ENCODE measurements around the gene KCNIP3. TPM values are rescaled to one million over a fixed set of nuclear protein-coding genes. Genes with fewer than 3 reads are reported as not detected.

Gene KCNIP3
- total and polyA plus RNA-seq, 4 donors = 0.26 to 1.1 (median 0.62) TPM

DNA sequence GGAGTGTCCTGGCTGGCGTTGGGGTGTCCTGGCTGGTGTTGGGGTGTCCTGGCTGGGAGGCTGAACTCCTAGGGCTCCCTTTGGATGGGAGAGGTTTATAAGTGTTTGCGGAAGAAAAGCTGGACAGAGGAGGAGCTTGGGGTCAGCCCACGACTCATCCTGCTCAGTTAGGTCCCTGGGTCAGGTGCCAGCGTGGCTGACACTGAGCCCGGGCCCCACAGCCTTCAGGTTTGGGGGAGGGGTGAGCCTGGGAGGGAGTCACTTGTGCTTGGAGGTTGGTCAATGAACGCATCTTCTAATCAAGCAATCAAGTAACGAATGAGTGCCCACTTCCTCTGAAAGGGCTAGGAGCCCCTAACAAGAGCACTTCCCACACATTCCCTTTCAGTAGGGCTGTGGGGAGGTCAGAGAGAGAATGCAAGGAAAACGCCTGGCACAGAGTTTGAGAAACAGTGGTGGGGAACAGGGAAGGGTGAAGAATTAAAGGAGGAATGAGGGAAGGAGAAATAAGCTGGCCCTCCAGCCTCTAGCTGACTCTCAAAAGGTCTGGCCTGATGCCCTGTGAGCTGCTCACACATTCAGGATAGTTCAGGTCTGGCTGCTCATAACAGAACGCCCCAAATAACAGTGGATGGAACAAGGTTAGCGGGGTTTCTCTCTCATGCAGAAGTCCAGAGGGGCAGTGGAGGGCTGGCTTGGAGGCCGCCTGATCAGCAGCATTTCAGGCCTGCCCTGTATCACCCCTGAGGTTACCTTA is 670 bp downstream of the KCNIP3 start:
- Histone ChIP-seq H3K27me3 (ENCODE audit: control insufficient read depth in 4 of 4, insufficient read depth in 4 of 4, low read length in 3 of 4) (no peaks in the 10 kb centered on the region), H3K9me3 (ENCODE audit: control insufficient read depth in 4 of 4, low read length in 3 of 4) (no peaks in the 10 kb centered on the region), H3K9ac (ENCODE audit: low read depth in 1 of 2, low read length in 2 of 2) (no peak overlapping the region), H3K27ac (ENCODE audit: low read depth in 1 of 2, low read length in 2 of 2) (no peak overlapping the region), H3K36me3 (ENCODE audit: control insufficient read depth in 4 of 4, insufficient read depth in 3 of 4, low read depth in 1 of 4, low read length in 3 of 4) (no peaks in the 10 kb centered on the region), H3K4me3 (ENCODE audit: low read depth in 1 of 3, low read length in 3 of 3) (no peak overlapping the region), H3K4me1 (ENCODE audit: control insufficient read depth in 4 of 4, insufficient read depth in 4 of 4, low read length in 3 of 4) (peaks cover 0 to 3% (median 0%) of the 10 kb centered on the region in 4 donors)
- TF ChIP-seq FOXA2 (IDR thresholded peaks at IDR 0.05) (no peak), HNF4G (IDR thresholded peaks at IDR 0.05) (no peak), FOXA1 (IDR thresholded peaks at IDR 0.05) (no peak), TAF1 (conservative IDR thresholded peaks at IDR 0.05) (no peak), NR2F2 (IDR thresholded peaks at IDR 0.05) (no peak), GABPA (IDR thresholded peaks at IDR 0.05 in 1 of 2, conservative IDR thresholded peaks at IDR 0.05 in 1 of 2) (no peak), YY1 (IDR thresholded peaks at IDR 0.05) (no peak), SP1 (IDR thresholded peaks at IDR 0.05) (no peak), HNF4A (conservative IDR thresholded peaks at IDR 0.05) (no peak), RAD21 (IDR thresholded peaks at IDR 0.05) (no peak), RXRA (IDR thresholded peaks at IDR 0.05) (no peak), JUND (IDR thresholded peaks at IDR 0.05) (no peak), EGR1 (IDR thresholded peaks at IDR 0.05; ENCODE audit: low read depth in 2 of 2) (no peak)
- TF ChIP-seq, protein P1, sequence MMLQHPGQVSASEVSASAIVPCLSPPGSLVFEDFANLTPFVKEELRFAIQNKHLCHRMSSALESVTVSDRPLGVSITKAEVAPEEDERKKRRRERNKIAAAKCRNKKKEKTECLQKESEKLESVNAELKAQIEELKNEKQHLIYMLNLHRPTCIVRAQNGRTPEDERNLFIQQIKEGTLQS (IDR thresholded peaks at IDR 0.05) = no peak
- TF ChIP-seq, protein P2, sequence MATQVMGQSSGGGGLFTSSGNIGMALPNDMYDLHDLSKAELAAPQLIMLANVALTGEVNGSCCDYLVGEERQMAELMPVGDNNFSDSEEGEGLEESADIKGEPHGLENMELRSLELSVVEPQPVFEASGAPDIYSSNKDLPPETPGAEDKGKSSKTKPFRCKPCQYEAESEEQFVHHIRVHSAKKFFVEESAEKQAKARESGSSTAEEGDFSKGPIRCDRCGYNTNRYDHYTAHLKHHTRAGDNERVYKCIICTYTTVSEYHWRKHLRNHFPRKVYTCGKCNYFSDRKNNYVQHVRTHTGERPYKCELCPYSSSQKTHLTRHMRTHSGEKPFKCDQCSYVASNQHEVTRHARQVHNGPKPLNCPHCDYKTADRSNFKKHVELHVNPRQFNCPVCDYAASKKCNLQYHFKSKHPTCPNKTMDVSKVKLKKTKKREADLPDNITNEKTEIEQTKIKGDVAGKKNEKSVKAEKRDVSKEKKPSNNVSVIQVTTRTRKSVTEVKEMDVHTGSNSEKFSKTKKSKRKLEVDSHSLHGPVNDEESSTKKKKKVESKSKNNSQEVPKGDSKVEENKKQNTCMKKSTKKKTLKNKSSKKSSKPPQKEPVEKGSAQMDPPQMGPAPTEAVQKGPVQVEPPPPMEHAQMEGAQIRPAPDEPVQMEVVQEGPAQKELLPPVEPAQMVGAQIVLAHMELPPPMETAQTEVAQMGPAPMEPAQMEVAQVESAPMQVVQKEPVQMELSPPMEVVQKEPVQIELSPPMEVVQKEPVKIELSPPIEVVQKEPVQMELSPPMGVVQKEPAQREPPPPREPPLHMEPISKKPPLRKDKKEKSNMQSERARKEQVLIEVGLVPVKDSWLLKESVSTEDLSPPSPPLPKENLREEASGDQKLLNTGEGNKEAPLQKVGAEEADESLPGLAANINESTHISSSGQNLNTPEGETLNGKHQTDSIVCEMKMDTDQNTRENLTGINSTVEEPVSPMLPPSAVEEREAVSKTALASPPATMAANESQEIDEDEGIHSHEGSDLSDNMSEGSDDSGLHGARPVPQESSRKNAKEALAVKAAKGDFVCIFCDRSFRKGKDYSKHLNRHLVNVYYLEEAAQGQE (IDR thresholded peaks at IDR 0.05) = no peak
- TF ChIP-seq, protein P3, sequence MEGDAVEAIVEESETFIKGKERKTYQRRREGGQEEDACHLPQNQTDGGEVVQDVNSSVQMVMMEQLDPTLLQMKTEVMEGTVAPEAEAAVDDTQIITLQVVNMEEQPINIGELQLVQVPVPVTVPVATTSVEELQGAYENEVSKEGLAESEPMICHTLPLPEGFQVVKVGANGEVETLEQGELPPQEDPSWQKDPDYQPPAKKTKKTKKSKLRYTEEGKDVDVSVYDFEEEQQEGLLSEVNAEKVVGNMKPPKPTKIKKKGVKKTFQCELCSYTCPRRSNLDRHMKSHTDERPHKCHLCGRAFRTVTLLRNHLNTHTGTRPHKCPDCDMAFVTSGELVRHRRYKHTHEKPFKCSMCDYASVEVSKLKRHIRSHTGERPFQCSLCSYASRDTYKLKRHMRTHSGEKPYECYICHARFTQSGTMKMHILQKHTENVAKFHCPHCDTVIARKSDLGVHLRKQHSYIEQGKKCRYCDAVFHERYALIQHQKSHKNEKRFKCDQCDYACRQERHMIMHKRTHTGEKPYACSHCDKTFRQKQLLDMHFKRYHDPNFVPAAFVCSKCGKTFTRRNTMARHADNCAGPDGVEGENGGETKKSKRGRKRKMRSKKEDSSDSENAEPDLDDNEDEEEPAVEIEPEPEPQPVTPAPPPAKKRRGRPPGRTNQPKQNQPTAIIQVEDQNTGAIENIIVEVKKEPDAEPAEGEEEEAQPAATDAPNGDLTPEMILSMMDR (IDR thresholded peaks at IDR 0.05; ENCODE audit: low read depth, low read length, missing input control) = no peak
- TF ChIP-seq, protein P4, sequence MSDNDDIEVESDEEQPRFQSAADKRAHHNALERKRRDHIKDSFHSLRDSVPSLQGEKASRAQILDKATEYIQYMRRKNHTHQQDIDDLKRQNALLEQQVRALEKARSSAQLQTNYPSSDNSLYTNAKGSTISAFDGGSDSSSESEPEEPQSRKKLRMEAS (IDR thresholded peaks at IDR 0.05) = no peak
- TF ChIP-seq, protein P5, sequence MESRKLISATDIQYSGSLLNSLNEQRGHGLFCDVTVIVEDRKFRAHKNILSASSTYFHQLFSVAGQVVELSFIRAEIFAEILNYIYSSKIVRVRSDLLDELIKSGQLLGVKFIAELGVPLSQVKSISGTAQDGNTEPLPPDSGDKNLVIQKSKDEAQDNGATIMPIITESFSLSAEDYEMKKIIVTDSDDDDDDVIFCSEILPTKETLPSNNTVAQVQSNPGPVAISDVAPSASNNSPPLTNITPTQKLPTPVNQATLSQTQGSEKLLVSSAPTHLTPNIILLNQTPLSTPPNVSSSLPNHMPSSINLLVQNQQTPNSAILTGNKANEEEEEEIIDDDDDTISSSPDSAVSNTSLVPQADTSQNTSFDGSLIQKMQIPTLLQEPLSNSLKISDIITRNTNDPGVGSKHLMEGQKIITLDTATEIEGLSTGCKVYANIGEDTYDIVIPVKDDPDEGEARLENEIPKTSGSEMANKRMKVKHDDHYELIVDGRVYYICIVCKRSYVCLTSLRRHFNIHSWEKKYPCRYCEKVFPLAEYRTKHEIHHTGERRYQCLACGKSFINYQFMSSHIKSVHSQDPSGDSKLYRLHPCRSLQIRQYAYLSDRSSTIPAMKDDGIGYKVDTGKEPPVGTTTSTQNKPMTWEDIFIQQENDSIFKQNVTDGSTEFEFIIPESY (IDR thresholded peaks at IDR 0.05) = no peak
- no peak for DNase-seq (ENCODE audit: low spot score)
- 74% methylated on average over 11 of the region's 11 CpGs for WGBS

Measured in liver (tissue), 9 donors.